HG02885 (cell line): Measurements from ENCODE around the gene AUP1.
A peak's percentile ranks its signal among the peaks of the same experiment; 100 is the strongest.

Experiments used
- ATAC-seq: cut with Tn5 transposase; IDR thresholded peaks from one replicate; pipeline ENCODE4 v1.9.1; 2021; ENCODE audit warnings: mild to moderate bottlenecking; ENCODE audit not compliant: unreplicated experiment, poor library complexity

The AUP1 gene

DNA sequence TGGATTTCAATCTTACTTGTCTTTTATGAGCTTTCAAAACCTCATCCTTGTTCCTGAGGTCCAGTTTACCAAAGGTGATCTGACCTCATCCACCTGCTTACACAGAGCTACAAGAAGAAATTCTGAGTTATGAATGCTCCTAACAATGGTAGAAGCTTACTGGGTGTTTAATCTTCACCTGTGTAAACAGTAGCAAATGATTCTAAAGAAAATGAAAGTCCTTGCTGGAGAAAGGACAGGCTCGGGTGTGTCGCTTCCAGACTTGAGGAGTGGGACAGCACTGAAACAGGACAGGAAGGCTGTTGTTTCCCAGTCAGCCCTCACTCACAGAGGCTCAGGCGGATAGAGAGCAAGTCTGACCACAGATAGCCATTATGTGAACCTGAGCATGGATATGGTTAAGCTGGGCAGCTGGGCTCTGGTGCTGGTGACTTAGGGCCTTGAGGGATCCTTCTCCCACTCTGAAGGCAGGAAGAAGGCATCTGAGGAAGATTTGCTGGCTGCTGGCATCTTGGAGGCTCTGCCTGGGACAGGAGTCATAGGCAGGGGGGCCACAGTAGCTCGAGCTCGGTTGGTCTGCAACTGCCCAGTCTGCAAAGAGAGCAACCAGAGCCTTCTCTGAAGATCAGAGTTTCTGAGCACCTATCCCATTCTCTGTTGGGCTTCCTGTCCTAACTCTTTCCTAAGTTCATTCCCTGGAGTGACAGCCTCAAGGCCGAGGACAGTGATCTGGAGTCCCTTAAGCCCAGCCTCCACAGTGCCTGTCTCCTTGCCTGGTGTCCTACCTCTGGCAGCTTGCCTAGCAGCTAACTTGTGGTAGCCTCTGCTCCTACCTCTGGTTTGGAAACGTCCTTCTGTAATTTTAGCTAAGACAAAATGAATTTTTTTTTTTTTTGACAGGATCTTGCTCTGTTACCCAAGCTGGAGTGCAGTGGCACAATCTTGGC, 29.1 kb upstream of the AUP1 start:
- ATAC-seq: no peak

DNA sequence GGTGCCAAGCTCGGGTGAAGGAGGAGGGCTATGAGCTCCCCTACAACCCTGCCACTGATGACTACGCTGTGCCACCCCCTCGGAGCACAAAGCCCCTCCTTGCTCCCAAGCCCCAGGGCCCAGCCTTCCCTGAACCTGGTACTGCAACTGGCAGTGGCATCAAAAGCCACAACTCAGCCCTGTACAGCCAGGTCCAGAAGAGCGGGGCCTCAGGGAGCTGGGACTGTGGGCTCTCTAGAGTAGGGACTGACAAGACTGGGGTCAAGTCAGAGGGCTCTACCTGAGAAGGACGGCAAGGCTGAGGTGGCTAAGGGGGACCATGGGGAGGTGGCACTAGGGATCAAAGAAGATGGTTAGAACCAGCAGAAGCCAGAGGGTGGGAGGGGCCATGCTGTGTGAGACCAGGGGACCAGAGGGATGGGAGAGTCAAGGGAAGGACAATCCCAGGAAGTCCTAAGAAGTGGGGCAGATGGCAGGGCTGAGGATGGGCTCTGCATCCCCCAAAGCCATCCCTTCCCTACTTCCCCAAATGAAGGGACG, 27.4 kb upstream of the AUP1 start:
- ATAC-seq: no peak

DNA sequence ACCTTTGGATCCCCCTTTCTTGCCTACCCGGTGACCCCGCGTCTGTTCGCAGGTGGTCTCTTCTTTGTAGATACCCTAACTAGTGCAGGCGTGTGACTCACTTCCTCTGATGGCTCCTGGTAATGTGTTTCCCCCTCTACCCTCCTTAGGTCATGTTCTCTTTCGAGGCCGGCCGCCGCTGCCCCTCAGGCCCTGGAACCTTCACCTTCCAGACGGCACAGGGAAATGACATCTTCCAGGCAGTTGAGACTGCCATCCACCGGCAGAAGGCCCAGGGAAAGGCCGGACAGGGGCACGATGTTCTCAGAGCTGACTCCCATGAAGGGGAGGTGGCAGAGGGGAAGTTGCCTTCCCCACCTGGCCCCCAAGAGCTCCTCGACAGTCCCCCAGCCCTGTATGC, 26.7 kb upstream of the AUP1 start:
- no peak for ATAC-seq

DNA sequence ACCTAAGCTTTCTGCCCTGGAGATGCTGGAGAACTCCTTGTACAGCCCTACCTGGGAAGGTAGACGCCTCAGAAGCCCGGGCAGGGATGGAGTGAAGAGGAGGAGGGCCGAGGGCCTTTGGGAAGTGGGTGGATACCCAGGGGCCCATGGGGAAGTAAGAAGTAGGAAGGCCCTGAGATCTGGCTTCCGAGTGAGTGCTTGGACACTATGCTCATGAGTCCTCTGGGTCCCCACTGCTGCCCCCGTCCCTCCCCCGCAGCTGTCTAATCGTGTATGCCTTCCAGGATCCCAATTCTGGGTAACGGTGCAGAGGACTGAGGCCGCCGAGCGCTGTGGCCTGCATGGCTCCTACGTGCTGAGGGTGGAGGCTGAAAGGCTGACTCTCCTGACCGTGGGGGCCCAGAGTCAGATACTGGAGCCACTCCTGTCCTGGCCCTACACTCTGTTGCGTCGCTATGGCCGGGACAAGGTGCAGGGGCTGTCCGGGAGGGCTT, 26.2 kb upstream of the AUP1 start:
- ATAC-seq: no peak

DNA sequence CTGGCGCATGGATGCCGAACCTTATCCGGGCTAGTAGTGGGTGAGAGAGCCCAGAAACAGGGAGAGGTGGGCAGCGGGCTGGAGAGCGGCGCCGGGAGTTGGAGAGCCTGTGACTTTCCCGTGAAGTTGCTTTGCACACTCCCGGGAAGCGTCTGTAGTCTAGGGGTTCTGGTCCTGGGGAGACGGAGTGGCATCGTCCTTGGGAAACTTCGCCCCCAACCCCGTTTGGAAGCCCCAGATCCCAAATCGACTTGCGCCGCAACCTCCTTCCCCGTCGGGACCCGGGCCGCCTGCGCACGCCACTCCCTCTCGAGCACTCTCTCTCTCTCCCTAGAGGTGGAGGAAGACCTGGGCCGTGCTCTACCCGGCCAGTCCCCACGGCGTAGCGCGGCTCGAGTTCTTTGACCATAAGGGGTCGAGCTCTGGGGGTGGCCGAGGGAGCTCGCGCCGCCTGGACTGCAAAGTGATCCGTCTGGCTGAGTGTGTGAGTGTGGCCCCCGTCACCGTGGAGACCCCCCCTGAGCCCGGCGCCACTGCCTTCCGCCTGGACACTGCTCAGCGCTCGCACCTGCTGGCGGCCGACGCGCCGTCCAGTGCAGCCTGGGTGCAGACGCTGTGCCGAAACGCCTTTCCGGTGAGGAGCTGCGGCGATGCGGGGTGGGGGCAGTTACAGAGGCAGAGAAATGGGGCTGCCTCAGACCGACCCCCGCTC, 25.5 kb upstream of the AUP1 start:
- ATAC-seq: peak; percentile 39

DNA sequence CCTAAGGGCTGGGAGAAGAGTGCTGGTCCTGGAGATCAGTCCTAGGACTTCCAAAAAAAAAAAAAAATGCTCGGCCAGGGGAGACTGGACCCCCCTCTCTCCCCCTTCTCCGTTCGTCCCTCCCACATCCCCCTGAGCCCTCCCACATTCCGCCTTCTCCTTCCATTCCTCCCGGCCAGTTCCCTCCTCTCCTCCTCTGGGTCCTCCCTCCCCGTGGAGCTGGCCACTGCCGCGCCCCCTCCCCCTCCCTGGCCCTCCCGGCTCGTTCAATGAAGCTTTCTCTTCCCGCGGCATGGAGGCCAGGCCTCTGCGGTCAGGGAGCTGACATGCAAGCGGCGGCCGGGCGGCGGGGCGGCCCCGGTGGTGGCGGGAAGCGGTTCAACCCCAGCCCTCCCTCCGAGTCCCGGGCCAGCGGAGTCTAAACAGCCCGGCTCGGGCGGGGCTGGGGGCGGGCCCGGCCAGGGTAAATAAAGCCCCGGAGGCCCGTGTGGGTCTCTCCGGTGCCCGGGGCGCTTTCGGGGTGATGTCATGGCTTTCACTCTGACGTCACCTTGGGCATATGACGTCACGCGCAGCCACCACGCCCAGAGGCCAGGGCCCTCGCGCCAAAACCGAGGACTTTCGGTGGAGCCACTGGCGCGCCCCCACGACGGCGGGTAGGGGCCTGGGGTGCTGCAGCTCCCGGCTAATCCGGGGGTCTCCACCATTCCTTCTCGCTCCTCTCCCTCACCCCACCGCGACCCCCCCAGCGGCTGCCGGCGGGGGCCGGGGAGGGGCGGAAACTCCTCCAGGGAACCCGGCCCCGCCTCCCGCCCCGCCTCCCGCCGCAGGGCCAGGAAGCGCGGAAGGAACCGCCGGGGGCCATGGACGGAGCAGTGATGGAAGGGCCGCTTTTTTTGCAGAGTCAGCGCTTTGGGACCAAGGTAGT, 24.6 kb upstream of the AUP1 start, which contains the start of the genes DOK1 and LOXL3:
DOK1 (plus strand) TSS at position 829 of the 928 bp plus-strand sequence; CDS start at position 864, 35 bp downstream.
LOXL3 (minus strand) TSS at position 51 of the 928 bp plus-strand sequence. CDS start 1,308 bp downstream, outside the sequence.
- ATAC-seq: peak; percentile 58

DNA sequence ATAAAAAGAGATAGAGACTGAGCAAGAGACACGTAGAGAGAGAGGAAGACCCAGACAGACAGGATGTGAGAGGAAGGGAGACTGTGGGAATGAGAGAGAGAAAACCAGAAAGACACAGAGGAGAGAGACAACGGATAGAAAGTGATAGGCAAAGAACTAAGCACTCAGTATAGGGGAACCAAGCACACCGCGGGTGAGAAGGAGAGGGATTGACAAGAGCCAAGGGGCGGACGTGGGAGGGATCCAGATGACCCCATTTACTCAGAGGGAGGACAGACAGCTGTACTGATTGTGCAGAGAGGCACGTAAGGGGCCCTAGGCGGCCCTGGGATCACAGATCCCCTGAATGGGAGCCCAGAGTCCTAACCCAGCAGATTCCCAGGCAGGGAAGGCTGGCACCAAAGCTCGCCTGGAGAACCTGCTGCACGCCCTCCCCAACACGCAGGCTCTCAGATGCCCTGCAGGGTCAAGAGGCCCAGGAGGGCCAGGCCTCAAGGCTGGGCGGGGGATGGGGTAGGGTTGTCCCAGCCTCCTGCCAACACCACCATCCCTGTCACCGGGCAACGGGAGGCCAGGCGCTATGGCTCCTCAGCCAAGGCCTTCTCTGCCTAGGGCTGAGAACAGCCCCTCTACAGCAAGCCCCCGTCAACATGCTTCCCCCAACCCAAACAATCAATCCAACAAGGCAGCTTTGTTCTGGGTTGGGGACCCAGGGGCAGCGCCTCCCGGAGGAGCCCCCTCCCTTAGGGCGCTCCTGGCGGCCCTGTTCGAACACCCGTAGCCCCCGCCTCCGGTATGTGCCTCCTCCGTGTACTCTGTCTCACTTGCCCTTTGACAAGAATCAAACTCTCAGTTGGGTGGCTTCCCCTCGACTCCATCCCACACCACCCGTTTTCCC, 23.7 kb upstream of the AUP1 start:
- no peak for ATAC-seq

DNA sequence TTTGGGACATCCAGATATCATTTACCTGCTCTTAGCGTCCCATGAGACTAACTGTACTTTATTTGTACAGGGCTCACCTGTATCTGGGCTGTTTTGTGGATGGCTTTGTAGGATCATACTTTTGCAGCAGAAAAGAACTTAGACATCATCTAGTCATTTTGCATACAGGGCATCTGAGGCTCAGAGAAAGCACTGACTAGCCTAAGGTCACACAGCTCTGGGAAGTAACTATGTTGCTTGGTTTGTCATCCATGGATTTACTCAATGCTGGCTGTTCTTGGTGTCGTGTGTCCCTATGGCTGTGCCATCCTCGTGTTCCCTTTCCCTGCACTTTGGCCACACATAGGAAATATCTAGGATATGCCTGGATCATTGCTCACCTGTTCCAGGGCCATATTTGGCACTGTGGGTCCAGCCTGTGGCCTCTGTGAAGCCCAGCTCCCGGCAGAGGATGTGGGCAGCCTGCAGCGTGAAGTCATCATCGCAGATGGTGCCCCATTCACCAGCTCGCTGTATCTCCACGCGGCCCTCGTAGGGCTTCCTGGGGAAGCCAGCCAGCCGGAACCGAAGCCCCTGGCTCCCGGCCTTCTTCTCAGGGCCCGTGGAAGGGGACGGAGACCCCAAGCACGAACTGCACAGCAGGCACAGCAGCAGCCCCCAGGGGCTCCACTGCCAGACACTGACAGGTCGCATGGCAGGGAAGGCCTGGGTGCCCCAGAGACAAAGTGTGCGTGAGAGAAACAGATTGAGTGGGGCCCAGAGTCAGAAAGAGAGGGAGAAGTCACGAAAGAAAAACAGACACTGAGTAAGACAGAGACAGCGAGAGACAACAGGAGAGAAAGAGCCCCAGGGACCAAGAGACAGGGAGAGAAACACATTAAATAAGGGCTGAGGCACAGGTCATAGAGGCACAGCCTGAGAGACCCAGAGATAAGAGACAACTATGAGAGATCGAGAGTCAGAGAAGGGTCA, 22.7 kb upstream of the AUP1 start:
- ATAC-seq: no peak

DNA sequence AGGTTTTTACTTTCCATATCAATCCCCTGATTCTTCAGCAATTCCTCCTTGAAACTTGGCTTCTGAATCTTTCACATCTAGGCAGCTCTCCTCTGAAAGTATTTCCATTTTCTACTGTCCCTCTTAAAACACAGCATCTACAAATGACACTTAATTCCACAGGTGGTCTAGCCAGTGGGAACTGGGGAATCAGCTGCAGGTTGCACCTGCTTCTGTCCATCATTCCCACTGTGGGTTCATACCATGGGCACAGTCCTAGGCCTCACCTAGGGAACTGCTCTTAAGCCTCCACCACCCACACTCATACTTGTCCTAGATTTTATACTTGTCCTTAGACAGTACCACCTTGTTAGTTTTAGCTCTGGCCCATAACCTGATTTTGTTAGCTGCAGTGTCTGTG, 22.0 kb upstream of the AUP1 start:
- ATAC-seq: no peak

DNA sequence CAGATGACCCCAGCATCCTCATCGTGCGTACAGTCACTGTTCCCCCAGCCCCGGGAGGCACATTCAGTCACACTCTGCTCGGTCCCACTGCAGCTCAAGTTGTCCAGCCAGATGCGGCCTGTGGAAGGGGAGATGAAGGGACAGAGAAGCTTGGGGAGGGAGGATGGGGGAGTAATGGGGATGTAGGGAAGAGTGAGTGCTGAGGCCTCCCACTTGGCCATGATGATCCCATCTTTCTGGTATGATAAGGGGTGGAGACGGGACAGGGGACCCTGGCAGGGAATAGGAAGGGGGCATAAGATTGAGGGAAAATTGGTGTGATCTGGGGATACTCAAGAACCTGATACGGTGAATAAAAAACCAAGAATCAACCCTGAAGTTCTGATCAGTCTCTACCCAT, 20.7 kb upstream of the AUP1 start:
- no peak for ATAC-seq

DNA sequence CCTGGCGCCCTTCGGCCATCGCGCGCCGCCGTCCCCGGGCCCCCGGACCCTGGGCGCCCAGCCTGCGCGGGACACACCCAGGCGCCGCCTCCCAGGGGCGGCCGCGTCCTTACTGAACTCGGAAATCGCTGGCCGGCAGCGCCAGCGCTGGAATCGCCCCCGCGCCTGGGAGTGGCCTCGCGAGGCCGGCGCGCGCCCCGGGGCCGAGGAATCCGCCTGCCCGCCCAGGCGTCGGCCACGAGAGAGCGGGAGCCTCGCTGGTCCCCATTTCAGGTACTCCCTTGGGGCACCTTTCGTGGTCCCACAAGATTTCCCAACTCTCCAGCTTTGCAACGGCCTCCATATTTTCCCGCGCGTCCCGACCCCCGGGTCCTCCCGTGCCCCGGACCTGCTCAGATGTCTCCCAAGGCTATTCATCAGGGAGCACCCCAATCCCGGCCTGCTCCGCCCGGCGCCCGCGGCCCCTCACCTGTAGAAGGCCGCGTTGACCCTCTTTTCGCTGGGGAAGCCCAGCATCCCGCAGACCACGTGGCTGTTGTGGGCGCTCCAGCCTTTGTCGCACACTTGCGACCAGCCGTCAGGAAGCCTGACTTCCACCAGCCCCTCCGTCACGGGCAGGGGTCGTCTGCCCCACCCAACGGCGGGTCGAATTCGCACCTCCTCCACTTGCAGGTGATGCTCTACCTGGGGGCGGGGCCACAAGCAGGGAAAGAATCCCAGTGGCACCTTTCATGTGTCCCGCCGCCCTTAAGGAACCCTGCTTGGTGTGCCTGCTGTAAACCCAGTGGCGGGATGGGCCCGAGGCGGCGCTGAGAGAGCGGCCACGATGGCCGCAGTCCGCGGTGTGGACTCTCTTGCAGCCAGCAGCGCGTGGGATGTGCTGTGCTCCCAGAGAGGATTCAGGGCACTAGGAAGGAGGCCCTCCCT, 19.7 kb upstream of the AUP1 start:
- no peak for ATAC-seq

DNA sequence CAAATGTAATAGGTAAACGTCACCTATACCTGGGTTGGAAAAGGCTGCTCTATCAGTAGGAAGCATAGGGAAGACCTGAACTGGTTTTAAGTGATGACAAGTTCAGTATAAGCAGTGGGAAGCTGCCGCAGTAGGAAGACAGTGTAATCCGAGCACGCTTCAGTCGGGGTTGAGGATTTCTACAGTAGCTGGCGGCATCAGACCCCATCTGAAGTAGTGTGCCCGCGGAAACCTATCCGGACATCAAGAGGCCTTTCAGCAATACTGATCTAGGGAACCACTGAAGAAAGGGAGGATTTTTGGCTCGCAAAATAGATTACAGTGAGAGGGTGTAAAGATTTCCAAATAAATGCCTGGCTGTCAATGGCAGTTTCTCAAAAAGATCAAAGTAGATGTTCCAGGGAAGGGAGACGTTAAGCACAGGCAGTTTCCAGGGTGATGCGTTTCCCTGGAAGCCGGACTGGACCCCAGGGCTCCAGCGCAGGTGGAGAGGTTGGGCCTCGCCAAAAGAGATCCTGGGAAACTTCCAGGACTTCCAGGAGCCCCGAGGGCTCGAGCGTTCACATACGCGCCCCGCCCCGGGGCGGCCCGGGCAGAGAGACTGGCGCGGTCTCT, 18.9 kb upstream of the AUP1 start:
- ATAC-seq: no peak

DNA sequence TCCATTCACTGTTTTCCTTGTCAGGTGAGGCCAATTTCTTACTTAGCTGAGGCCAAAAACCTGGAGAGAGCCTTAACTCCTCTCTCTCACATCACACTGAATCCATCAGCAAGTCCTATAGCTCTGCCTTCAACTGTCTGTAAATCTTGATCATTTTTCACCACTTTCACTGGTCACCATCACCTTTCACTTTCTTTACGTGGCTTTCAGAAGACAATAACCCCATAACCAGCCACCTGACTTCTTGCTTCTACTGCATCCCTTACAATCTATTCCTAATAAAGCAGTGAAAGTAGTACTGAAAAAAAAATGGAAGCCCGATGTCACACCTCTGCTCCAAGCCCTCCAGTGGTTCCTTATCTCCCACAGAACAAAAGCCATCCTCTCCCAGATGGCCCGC, 16.5 kb upstream of the AUP1 start:
- no peak for ATAC-seq

DNA sequence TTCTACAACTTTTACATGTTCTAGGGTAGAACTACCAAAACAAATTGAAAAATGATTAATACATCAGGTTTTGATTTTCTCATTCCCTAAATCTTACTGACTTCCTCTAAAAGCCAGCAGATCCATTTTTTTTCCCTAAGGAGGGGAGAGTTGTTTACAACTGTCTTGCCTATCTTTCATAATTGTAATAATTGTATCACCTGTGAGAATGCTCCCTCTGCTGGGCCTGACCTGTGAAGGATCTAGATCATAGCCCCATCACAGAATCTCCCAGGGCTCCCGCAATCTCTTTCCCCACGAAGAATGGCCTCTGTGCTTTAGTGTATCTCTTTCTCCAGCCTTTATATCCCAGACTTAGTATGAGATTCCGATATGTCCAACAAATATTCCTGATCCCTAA, 15.1 kb upstream of the AUP1 start:
- ATAC-seq: no peak

DNA sequence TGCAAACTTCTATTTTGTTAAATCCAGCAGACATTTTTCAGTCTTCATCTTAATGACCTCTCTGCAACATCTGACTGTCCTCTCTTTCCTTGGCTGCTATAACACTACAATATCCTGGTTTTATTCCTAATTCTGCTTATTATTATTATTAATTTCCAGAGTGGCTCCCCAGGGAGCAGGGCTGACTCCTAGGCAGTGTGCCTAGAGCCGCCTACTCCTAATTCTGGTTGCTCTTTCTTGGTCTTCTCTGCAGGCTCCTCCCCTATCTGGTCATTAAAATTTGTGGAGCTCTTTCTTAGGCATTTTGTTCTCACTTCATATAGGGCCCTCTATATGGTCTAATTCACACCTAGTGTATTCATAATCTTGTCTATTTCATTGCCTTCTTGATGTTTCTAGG, 13.5 kb upstream of the AUP1 start:
- no peak for ATAC-seq

DNA sequence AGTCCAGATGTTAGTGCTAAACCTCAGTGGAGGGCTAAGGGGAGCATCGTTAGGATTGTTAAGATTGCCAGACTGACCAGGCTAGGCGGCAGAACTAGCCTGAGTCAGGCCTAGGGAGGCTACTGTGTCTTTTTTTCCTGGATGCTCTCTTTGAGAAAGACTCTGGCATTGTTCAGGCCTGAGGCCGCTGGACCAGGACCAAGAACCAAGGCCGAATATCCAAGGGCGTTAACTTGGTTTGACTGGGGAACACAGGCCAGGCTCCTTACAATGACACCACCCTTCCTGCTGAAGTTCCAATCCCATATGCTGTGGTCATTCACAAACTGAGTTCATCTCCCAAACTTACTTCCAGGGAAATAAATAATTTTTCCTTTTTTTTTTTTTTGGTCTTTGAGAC, 10.8 kb upstream of the AUP1 start:
- no peak for ATAC-seq
